ENCODE data around the gene PPP4R2.

The PPP4R2 gene

GRCh38 chr3:73110530-73110929 lies 113.9 kb downstream of the PPP4R2 start:
- DNase-seq = no peak

GRCh38 chr3:73114711-73115110 lies 118.1 kb downstream of the PPP4R2 start:
- no peak for DNase-seq

GRCh38 chr3:73115806-73116205 lies 119.2 kb downstream of the PPP4R2 start:
- DNase-seq = no peak
